Progenitor cell of endocrine pancreas (in vitro differentiated cells): ENCODE measurements around the gene DOCK1. TPM values are rescaled to one million over a fixed set of nuclear protein-coding genes. Genes with fewer than 3 reads are reported as not detected.

Experiments used
- DNase-seq: peaks from one replicate; pipeline ENCODE4 v3.0.0; 2021; ENCODE audit warnings: low spot score; ENCODE audit not compliant: unreplicated experiment
- H3K27ac Mint-ChIP-seq: 2 replicates; pipeline ENCODE4 v1.8.0; 2021; ENCODE audit warnings: mild to moderate bottlenecking, moderate library complexity, mixed read lengths
- H3K27me3 Mint-ChIP-seq: 2 replicates; pipeline ENCODE4 v1.8.0; 2021; ENCODE audit warnings: mixed read lengths
- H3K36me3 Mint-ChIP-seq: 2 replicates; pipeline ENCODE4 v1.8.0; 2022; ENCODE audit warnings: mixed read lengths; ENCODE audit not compliant: insufficient read depth
- H3K4me1 Mint-ChIP-seq: 2 replicates; pipeline ENCODE4 v1.8.0; 2021; ENCODE audit warnings: low read depth, mixed read lengths
- H3K4me3 Mint-ChIP-seq: 2 replicates; pipeline ENCODE4 v1.8.0; 2021; ENCODE audit warnings: low read depth, mild to moderate bottlenecking, moderate library complexity, mixed read lengths
- H3K9me3 Mint-ChIP-seq: 2 replicates; pipeline ENCODE4 v1.8.0; 2021; ENCODE audit warnings: low read depth, mixed read lengths
- CTCF ChIP-seq: fragments of 200-600 bp; sonication (generic); IDR thresholded peaks from one replicate; pipeline ENCODE4 v1.5.0; 2021; ENCODE audit warnings: antibody characterized with exemption, mild to moderate bottlenecking; ENCODE audit not compliant: unreplicated experiment
- total RNA-seq: library from RNA; stranded (reverse); gene quantifications from 2 replicates; pipeline ENCODE4 v1.2.1, GENCODE V29; 2021

Gene DOCK1
- total RNA-seq, 1 donor from 2014 or later = 77.8 TPM

- peaks cover 6% of the 10 kb centered on the region for H3K36me3 Mint-ChIP-seq
These were observed 236.9 kb downstream of the DOCK1 start for GRCh38 chr10:127142136-127142535.

GRCh38 chr10:127142856-127143255 is 237.6 kb downstream of the DOCK1 start:
- no peak for TF ChIP-seq CTCF
- Mint-ChIP-seq H3K27ac (no peak overlapping the region), H3K9me3 (no peaks in the 10 kb centered on the region), H3K4me3 (no peak overlapping the region), H3K4me1 (no peaks in the 10 kb centered on the region), H3K27me3 (no peaks in the 10 kb centered on the region), H3K36me3 (peaks cover 5% of the 10 kb centered on the region)
- no peak for DNase-seq

More at GRCh38 chr10:127142136-127142535, 236.9 kb downstream of the DOCK1 start:
- no peak for TF ChIP-seq CTCF
- no peak for DNase-seq
- no peaks in the 10 kb centered on the region for H3K9me3 Mint-ChIP-seq
- no peak overlapping the region for H3K27ac Mint-ChIP-seq
- H3K4me3 Mint-ChIP-seq = no peak overlapping the region
- no peaks in the 10 kb centered on the region for H3K4me1 Mint-ChIP-seq
- no peaks in the 10 kb centered on the region for H3K27me3 Mint-ChIP-seq

GRCh38 chr10:127145173-127145572 is 239.9 kb downstream of the DOCK1 start:
- no peak for TF ChIP-seq CTCF
- no peak overlapping the region for H3K4me3 Mint-ChIP-seq
- H3K9me3 Mint-ChIP-seq = no peaks in the 10 kb centered on the region
- no peaks in the 10 kb centered on the region for H3K4me1 Mint-ChIP-seq
- no peak for DNase-seq
- H3K36me3 Mint-ChIP-seq = no peaks in the 10 kb centered on the region
- no peaks in the 10 kb centered on the region for H3K27me3 Mint-ChIP-seq
- no peak overlapping the region for H3K27ac Mint-ChIP-seq

GRCh38 chr10:127146661-127147060 is 241.4 kb downstream of the DOCK1 start:
- TF ChIP-seq CTCF = no peak
- H3K27ac Mint-ChIP-seq = no peak overlapping the region
- H3K27me3 Mint-ChIP-seq = no peaks in the 10 kb centered on the region
- no peaks in the 10 kb centered on the region for H3K9me3 Mint-ChIP-seq
- DNase-seq = no peak
- no peaks in the 10 kb centered on the region for H3K4me1 Mint-ChIP-seq
- H3K4me3 Mint-ChIP-seq = no peak overlapping the region
- no peaks in the 10 kb centered on the region for H3K36me3 Mint-ChIP-seq

- TF ChIP-seq CTCF = no peak
- H3K27ac Mint-ChIP-seq = no peak overlapping the region
- DNase-seq = no peak
- no peaks in the 10 kb centered on the region for H3K9me3 Mint-ChIP-seq
- H3K27me3 Mint-ChIP-seq = no peaks in the 10 kb centered on the region
- H3K36me3 Mint-ChIP-seq = no peaks in the 10 kb centered on the region
- no peaks in the 10 kb centered on the region for H3K4me1 Mint-ChIP-seq
- no peak overlapping the region for H3K4me3 Mint-ChIP-seq
These were observed 243.1 kb downstream of the DOCK1 start for GRCh38 chr10:127148066-127148932.
